HG03280 (cell line): ENCODE results near the gene ADCY10.

Source experiments
- ATAC-seq: cut with Tn5 transposase; IDR thresholded peaks from one replicate; pipeline ENCODE4 v1.9.1; 2021; ENCODE audit warnings: mild to moderate bottlenecking, moderate library complexity; ENCODE audit not compliant: unreplicated experiment

ADCY10 gene

GRCh38 chr1:167928457-167928852, 14.5 kb upstream of the ADCY10 start:
- ATAC-seq: no peak

DNA sequence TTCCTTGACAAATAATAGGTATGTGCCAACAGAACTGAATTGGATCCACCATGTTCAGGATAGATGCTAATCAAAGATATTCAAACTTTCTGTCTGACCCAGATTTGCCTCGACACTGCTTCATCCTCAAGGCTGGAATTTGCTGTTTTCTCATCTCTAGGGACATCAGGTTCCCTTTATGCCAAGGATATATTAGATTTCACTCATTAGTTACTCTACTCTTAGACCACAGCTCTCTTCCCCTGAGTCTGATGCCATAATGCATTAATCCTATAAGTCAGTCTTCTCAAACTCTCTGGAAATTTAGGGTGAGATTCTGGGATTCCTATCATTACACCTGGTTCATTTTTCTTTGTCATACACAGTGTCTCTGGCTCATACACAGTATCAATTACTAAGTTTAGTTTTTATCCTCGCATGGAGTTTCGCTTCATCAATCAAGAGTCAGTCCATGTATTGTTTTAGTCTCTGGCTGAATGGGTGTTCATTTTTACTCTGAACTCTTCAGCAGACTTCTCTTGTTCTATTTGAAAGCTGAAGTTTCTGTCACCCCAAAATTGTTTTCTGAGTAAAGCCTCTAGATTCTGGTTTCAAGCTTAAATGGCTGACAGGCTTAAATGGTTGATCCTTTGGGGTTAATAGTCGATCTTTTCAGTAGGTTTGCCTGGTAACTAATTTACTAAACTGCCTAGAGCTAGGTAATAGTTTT, 13.3 kb upstream of the ADCY10 start:
- no peak for ATAC-seq

DNA sequence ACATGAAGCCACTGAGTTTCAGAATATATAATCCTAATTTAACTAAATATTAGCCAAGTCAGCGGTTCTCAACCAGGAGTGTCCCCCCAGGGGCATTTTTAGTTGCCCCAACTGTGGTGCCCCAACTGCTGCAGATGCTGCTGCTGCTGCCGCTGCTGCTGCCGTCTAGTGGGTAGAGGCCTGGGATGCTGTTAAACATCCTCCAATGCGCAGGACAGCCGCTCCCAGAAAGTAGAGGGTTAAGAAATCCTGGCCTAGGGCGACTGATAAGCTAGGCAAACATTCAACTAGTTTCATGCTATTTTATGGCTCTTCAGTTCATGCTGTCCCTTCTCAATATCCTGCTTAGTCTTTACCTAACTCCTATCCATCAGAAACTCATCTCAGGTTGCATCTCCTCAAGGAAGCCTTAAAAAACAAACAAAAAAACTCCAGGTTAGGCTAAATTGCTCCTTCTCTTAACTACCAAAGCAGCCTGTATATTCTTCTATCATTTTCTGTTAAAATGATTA, 12.6 kb upstream of the ADCY10 start:
- no peak for ATAC-seq

- ATAC-seq: no peak
Observed at GRCh38 chr1:167924543-167925231, 10.8 kb upstream of the ADCY10 start.

GRCh38 chr1:167924102-167924501, 10.2 kb upstream of the ADCY10 start:
- ATAC-seq: no peak

DNA sequence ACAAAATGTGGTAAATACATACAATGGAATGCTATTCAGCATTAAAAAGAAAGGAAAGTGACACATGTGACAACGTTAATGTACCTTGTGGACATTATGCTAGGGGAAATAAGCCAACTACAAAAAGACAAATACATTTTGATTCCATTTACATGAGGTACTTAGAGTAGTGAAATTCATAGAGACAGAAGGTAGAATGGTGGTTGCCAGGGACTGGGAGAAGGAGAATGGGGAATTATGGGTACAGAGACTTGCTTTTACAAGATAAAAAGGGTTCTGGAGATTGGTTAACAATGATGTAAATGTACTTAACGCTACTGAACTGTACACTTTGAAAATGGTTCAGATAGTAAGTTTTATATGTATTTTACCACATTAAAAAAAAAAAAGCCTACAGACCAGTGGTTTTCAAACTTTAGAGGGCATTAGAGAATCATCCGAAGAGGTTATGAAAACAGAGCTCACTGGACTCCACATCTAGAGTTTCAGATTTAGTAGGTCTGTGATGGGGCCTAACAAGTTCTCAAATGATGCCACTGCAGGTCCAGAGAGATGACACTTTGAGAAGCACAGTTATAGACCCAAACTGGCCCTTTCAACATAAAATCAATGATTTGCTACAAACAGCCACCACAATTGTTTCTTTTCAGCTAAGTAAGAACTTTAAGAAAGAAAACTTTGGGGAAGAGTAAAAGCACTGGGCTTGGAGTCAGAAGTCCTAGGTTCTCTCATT, 9.6 kb upstream of the ADCY10 start:
- no peak for ATAC-seq

DNA sequence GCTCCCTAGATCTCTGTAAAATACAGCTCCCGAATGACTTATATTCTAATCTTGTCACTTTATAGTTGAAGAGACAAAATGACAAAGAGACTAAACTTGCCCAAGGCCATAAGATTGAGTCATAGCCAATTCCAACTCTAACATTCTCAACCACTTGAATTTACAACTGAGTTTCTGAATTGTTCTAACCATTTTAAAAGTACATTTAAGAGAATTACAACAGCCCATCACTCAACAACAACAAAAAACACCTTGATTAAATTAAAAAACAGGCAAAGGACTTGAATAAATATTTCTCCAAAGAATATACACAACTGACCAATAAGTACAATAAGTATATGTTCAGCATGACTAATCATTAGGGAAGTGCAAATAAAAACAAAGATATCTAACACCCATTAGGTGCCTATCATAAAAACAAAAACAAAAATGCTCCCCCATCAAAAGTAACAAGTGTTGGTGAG, 8.7 kb upstream of the ADCY10 start:
- no peak for ATAC-seq

GRCh38 chr1:167922023-167922422, 8.1 kb upstream of the ADCY10 start:
- no peak for ATAC-seq

GRCh38 chr1:167916766-167917511, 3.0 kb upstream of the ADCY10 start:
- no peak for ATAC-seq

DNA sequence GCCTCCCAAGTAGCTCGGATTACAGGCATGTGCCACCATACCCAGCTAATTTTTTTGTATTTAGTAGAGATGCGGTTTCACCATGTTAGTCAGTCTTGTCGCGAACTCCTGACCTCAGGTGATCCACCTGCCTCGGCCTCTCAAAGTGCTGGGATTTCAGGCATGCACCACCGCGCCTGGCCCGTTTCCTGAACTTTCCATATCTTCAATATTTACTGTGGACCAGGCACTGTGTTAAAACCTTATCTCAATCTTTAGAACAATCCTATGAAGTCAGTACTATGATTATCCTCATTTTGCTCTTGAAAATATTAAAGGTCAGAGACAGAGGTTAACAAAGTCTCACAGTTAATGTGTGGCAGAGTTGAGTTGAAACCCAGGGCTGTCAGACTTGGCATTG, 1.6 kb upstream of the ADCY10 start:
- ATAC-seq: no peak

DNA sequence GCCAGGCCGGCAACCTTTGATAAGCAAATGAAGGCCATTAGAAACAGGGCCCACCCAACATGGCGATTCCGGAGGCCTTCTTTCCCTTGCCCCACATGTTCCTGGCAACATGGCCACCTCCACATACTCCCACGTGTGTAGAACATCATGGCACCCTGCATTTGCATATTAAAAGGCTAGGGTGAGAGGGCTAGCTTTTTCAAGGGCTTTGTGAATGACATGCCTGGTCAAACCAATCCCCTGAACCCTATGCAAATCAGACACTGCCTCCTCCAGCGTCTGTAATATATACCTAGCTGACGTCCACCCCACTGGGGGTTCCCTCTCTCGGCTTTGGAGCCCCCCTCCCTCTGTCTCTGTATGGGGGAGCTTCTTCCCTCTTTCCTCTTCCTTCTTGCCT, 1.6 kb downstream of the ADCY10 start:
- no peak for ATAC-seq

- no peak for ATAC-seq
Observed at GRCh38 chr1:167911413-167911812, 2.5 kb downstream of the ADCY10 start.

DNA sequence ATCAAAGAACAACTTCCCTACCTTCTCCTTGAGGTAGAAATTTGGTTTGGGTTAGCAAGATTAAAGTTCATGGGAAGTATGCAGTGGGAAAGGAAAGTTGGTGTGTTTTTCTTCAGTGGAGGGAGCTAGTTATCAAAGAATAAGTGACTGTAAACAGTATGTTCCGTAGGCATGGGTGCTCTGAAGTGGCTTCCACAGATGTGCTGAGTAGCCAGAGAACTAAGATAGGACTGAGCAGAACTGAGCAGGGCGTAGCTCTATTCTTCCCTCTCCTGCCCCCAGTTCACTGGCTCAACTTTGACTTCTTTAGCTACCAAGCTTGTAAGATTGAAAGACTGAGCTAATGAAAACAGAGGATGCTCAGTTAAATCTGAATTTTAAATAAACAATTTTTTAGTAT, 3.4 kb downstream of the ADCY10 start:
- no peak for ATAC-seq

GRCh38 chr1:167909691-167910180, 4.2 kb downstream of the ADCY10 start:
- no peak for ATAC-seq

GRCh38 chr1:167905671-167906070, 8.3 kb downstream of the ADCY10 start:
- ATAC-seq: no peak

DNA sequence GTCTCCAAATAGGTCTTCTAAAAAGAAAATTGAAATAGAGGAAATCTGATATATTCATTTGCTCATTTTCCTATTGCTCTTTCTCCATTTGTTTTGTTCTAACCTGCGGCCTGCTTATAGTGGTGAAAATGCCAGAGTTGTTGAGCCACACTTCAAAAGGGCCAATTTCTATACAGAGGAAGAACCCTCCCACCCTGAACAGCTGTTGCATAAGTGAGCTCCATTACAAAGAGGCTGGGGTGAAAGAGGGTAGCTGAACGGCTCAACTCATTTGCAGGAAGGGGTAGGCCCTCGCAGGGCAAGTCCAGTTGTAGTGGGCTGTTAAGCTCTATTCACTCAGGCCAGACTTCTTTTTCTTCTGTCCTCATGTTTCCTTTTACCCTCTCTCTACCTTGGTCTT, 8.8 kb downstream of the ADCY10 start:
- no peak for ATAC-seq

DNA sequence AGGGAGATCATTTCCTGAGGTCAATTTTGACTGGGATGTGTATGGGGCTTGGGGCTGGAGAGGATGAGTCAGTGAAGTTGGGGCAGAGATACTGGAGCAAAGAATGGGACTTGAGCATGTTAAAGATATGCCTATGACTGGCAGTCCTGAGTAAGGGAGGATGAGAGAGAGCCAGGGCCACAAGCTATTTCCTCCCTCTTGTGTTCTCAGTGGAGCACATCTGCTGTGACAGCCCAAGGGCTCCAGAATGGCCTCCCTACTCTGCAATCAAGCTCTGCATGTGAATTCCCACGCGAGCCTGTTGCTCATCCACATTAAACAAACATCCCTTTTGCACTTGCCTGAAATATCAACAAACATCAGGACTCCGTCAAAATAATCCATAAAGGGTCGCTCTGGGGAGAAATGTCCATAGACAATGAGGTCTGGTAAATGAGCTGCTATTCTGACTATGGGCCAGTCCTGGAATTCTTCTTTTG, 9.2 kb downstream of the ADCY10 start:
- ATAC-seq: no peak

DNA sequence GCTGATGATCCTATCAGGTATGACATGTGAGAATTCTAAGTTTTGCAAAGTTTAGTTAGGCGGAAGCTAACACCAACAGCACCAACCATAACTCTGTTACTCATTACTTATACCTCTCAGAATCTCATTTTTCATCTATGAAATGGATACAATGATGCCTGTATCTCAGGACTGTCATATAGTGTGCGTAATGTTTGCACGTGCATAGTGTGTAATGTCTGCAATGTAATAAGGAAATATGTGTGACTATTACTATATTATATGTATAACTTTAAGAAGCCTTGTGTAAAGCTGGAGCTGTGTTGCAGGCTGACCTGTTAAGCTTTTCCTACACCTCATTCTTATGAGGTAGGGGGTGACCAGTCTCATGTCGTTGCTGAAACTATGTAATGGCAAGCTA, 13.0 kb downstream of the ADCY10 start:
- ATAC-seq: no peak

DNA sequence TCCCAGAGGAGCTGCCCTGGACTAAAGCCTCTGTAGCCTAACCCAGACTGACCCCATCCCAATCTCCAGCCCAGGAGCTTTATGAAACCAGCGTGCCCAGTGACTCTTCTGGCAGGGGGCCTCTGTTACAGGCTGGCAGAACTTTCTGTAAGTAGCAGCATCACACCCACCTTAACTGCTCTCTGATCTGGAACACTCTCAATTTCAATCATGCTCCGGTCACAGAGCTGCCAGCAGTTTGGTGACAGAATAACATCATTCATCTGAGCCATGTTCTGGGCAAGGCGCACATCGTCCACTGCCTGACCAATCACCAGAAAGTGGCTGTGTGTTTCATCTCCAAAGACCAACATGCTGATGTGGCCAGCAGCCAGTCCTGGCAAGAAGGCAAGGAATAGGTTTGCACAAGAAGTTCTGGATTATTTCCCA, 14.7 kb downstream of the ADCY10 start:
- ATAC-seq: no peak

GRCh38 chr1:167898578-167899222, 15.2 kb downstream of the ADCY10 start:
- ATAC-seq: no peak
